DMS153 (cell line): ENCODE measurements around the gene PPY.
"Not testable (repeated sequence)": the region's sequence is repeated elsewhere in the genome, so short reads cannot be mapped to it uniquely, and the experiment has no call there.

Experiments
- DNase-seq: peaks from one replicate; lab custom pipeline; 2025; lab: John Stamatoyannopoulos, UW

PPY gene

DNA sequence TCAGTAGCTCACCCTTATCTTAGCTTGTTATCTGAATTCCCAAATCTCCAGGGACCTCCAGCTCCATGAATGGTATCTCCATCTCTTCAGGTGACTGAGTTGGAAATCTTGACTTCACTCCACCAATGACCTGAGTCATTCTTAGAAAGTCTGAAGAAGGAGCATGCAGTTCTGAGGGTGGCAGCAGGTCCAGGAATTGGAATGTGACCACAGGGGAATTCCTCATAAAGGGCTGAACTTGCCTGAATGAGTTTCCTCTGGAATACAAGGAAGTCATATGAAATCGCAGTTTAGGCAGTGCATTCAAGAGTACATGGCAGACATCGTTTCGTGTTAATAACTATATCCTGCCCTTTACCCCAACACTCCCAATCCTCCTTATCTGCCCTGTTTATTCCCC lies 24.0 kb upstream of the PPY start:
- no peak for DNase-seq

DNA sequence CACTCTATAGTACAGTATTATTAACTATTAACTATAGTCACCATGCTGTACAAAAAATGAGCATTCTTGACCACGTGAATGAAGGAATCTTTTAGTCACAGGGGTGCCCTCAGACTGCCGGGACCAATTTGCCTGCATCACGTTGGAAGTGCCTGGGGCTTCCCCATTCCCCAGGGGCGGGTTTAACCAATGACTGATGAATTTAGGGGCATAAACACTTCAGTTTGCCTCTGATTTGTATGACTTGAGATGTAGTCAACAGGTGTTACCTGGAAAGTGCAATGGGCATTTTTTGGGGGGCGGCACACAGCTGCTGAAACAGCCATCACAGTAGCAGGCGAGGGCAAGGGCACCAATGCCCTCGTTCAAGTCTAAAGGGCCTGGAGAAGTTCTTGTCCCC lies 20.2 kb upstream of the PPY start:
- no peak for DNase-seq

- no peak for DNase-seq
These were observed 19.7 kb upstream of the PPY start for GRCh38 chr17:43961954-43962353.

DNA sequence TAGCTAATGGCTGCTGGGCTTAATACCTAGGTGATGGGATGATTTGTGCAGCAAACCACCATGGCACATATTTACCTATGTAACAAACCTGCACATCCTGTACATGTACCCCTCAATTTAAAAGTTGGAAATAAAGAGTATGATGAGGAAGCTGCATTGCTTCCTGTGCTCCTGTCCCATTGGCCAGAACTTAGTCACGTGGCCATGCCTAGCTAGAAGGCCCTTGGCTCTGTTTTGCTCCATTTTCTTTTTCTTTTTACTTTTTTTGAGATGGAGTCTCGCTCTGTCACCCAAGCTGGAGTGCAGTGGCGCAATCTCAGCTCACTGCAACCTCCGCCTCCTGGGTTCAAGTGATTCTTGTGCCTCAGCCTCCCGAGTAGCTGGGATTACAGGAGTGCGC lies 19.0 kb upstream of the PPY start:
- not testable (repeated sequence) for DNase-seq

- no peak for DNase-seq
These were observed 16.6 kb upstream of the PPY start for GRCh38 chr17:43958748-43959352.

DNA sequence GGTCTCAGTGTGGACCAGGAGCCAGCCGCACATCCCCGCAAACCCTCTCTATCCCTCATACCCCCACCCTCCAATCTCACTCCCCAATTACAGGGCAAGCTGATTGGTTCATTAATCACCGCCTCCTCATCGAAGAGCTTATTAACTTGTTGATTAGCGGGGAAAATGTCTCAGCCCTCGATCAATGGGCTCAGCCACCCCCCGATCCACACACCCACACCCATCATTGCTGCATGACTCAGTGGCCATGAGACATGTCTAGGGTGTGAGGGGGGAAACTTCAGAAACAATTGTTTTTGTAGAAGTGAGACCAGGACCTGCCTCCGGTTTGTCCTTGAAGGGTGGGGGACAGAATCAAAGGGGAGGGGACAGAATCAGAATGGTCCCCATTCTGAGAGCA lies 13.9 kb upstream of the PPY start:
- no peak for DNase-seq

- DNase-seq: no peak
These were observed 11.5 kb upstream of the PPY start, which contains the start of gene PYY for GRCh38 chr17:43953746-43954145. Gene PYY, minus strand, starts transcription at chr17:43953940. Its CDS starts 457 bp downstream, at chr17:43953483.

DNA sequence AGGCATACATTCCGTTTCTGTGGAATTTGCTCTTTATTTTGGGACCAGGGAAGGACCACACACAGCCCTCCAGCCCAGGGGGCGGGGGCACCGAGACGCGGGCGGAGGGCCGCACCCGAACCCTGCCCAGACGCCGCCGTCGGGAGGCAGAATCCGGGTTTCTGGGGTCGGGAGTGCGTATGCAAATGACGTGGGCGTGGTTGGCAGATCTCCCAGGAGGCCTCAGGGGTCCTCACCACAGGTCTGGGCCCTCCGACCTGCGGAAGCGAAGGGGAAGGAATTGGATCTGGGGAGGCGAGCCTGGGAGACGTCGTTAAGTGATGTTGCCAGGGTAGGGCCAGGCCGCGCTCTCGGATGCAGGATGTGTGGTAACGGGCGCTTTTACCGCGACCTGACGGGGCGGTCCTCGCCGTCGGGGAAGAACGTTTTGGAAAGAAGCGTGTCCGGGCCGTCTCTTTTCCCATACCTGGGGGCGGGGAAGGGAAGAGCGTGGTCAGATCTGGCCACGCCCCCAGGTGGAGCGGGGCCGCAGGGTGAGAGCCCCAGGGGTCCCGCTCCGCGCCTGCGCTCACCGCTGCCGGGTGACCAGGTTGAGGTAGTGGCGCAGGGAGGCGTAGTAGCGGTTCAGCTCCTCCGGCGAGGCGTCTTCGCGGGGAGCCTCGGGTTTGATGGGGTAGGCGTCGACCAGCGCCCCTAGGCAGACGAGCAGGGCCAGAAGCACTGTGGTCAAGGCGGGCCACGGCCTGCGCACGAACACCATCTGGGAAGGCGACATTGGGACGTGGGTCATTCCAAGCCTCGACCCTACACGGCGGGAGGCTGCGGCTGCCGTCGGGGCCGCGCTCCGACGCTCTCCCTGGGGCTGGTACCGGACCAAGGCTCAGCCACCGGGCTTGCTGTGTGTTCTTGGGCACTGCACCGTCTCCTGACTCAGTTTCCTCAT lies 10.7 kb upstream of the PPY start:
- peak; percentile 27 for DNase-seq

DNA sequence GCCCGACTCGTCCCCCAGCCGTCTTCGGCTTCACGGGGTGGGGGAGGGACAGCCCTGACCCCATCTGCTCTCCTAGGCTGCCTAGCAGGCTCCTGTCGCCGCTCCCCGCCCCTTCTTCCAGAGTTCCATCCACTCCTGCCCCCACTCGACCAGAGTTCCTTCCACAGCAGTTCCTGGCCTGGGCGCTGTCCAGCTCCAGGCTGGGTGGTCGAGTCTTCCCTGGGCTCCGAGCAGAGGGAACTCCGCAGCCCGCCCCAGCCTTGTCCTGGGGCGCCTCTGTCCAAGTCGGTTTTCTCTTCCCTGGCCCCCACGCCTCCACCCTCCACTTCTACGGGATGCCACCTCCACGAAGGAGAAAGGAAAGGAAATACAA lies 10.1 kb upstream of the PPY start:
- no peak for DNase-seq

GRCh38 chr17:43951750-43952149 lies 9.5 kb upstream of the PPY start:
- DNase-seq: no peak

- no peak for DNase-seq
These were observed 8.3 kb upstream of the PPY start for GRCh38 chr17:43950554-43950953.

GRCh38 chr17:43949781-43950180 lies 7.5 kb upstream of the PPY start:
- DNase-seq: no peak

DNA sequence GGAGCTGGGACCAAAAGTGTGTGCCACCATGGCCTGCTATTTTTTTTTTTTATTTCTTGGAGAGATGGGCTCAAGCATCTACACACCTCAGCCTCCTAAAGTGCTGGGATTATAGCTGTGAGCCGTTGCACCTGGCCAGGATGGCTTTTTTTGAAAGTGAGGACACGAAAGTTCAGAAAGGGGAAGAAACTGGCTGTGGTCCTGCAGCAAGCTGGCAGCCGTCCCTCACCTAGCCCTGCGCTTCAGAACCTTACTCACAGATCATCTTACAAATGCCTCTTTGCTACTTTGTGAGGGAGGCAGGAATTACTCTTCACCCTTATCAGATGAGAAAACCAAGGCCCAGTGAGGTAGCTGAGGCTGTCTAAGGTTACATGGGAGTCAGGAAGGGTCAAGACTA lies 4.5 kb upstream of the PPY start:
- DNase-seq: no peak

DNA sequence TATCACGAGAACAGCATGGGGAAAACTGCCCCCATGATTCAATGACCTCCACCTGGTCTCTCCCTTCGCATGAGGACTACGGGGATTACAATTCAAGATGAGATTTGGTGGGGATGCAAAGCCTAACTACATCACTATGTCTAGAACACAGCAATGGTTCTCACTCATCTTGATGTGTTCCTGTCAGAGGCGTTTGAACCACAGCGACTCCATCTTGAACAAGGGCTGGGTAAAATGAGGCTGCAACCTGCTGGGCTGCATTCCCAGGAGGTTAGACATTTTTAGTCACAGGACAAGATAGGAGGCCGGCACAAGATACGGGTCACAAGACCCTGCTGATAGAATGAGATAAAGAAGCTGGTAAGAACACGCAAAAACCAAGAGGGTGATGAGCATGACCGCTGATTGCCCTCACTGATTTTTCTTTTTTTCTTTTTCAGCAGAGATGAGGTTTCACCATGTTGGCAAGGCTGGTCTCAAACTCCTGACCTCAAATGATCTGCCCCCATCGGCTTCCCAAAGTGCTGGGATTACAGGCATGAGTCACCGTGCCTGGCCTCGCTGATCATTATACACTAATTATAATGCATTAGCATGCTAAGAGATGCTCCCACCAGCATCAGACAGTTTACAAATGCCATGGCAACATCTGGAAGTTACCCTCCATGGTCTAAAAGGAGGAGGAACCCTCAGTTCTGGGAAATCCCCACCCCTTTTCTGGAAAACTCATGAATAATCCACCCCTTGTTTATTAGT lies 3.0 kb upstream of the PPY start:
- DNase-seq: no peak

GRCh38 chr17:43940630-43941029 lies 1.6 kb downstream of the PPY start:
- DNase-seq: no peak

- DNase-seq: no peak
These were observed 2.4 kb downstream of the PPY start for GRCh38 chr17:43939886-43940285.

GRCh38 chr17:43939452-43939851 lies 2.8 kb downstream of the PPY start:
- not testable (repeated sequence) for DNase-seq

GRCh38 chr17:43938838-43939182 lies 3.5 kb downstream of the PPY start:
- DNase-seq: no peak

- no peak for DNase-seq
These were observed 5.8 kb downstream of the PPY start for GRCh38 chr17:43936434-43936833.

- DNase-seq: no peak
These were observed 6.4 kb downstream of the PPY start for GRCh38 chr17:43935926-43936261.

DNA sequence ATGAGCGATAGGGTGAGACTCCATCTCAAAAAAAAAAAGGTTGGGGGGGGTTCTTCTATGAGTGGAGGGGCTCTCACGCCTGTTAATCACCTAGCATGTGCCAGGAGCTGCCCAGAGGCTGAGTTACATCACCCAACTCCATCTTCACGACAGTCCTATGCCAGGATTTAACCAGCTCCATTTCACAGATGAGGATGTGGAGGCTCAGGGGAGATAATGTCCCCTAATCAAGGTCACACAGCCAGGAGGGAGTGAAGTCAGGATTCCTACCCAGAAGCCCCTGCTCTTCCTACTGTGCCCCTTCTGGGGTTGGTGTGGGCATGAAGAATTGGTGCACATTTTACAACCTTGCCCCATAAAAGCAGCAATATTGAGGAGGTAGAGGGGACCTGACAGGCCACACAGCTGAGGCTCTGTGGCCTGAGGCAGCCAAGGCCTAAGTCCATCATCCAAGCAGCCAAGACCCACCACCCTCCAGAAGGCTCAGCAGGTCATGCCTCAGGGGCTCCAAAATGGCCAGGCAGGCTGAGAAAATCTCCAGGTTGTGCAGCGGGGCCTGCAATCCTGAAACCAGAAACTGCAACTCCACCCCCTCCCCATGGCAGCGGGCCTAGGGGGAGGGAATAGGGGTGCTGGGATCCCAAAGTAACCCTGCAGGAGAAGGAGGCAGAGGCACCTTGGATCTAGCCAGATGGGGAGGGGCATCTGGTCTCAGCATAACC lies 6.9 kb downstream of the PPY start:
- DNase-seq: no peak

- no peak for DNase-seq
These were observed 9.4 kb downstream of the PPY start for GRCh38 chr17:43932923-43933322.
